Suprapubic skin (tissue), 4 donors: ENCODE results near the gene PACSIN2.

Source experiments
- CTCF ChIP-seq, 2 donors: fragments of 200-600 bp in 1 of 2; fragments of 450-650 bp in 1 of 2; sonication (generic) in 1 of 2; IDR thresholded peaks; one replicate each; pipeline ENCODE4 v1.5.1; 2016 to 2019; ENCODE audit warnings: antibody characterized with exemption in 2 of 2, mild to moderate bottlenecking in 1 of 2, moderate library complexity in 1 of 2
- EP300 ChIP-seq: sonication (generic); formaldehyde crosslinking; IDR thresholded peaks from one replicate; pipeline ENCODE4 v1.6.1; 2017; ENCODE audit warnings: antibody characterized with exemption
- POLR2A ChIP-seq, 2 donors: fragments of 450-650 bp; IDR thresholded peaks; one replicate each; pipeline ENCODE4 v1.6.1; 2017; ENCODE audit warnings: antibody characterized with exemption in 2 of 2, mild to moderate bottlenecking in 2 of 2, moderate library complexity in 2 of 2
- POLR2AphosphoS5 ChIP-seq, 3 donors: sonication (generic); formaldehyde crosslinking; IDR thresholded peaks; one replicate each; pipeline ENCODE4 v1.6.1; 2017; ENCODE audit warnings: antibody characterized with exemption in 3 of 3

DNA sequence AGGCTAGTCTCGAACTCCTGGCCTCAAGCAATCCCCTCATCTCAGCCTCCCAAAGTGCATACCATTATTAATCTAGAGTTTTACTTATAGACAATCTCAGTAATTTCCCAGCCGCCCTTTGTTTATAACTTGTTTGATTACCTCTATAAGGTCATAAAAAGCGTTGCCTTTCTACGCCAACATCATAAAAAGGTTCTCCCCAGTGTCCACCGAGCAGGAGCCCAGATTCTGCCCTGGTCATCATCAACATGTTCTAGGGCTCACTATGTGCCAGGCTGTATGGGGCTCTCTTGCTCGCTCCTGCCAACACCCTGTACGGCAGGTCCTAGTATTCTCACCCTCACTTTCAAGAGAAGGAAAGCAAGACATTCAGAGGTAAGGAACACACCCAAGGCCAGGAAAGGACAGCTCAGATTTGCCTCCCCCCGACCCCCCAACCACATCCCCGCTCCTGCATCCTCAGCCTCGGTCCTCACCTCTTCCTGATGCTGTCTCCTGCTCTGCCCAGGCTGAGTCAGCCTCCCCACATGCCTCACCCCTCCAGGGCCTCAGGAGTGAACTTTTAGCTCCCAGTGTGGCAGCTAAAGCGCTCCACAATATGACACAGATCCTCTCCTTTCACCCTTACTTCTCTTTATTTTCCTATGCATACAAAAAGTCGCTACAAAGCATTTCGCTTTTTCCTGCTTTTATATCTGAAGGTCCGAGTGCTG is 172.1 kb downstream of the PACSIN2 start:
- TF ChIP-seq CTCF (IDR thresholded peaks at IDR 0.05): no peak
- no peak for TF ChIP-seq POLR2A (IDR thresholded peaks at IDR 0.05)
- no peak for TF ChIP-seq POLR2AphosphoS5 (IDR thresholded peaks at IDR 0.05)
- no peak for TF ChIP-seq EP300
